Spinal cord (tissue), 10 donors: ENCODE data around the gene SYNGR3. TPM values are rescaled to one million over a fixed set of nuclear protein-coding genes. Genes with fewer than 3 reads are reported as not detected.
A peak's percentile ranks its signal among the peaks of the same experiment; 100 is the strongest.

Source experiments
- DNase-seq, 6 donors: peaks; one replicate each; pipeline versions ENCODE4 v3.0.0 to v3.0.0-alpha.2; 2013 to 2015; ENCODE audit warnings: low spot score in 6 of 6, low read depth in 4 of 6
- H3K27ac ChIP-seq: one replicate; pipeline ENCODE4 v1.5.1; 2013; ENCODE audit warnings: low read depth, low read length, control low read depth
- H3K27me3 ChIP-seq: one replicate; pipeline ENCODE4 v1.6.1; 2013; ENCODE audit warnings: low read length; ENCODE audit not compliant: control insufficient read depth, insufficient read depth
- H3K36me3 ChIP-seq: one replicate; pipeline ENCODE4 v1.6.1; 2013; ENCODE audit warnings: low read length; ENCODE audit not compliant: control insufficient read depth, insufficient read depth
- H3K4me1 ChIP-seq: one replicate; pipeline ENCODE4 v1.6.1; 2013; ENCODE audit warnings: low read length; ENCODE audit not compliant: control insufficient read depth, insufficient read depth
- H3K4me3 ChIP-seq: one replicate; pipeline ENCODE4 v1.5.1; 2013; ENCODE audit warnings: low read depth, low read length, control low read depth
- H3K9me3 ChIP-seq: one replicate; pipeline ENCODE4 v1.6.1; 2013; ENCODE audit warnings: low read length; ENCODE audit not compliant: control insufficient read depth, insufficient read depth
- WGBS: methylation state at CpG from one replicate; pipeline ENCODE4 v1.1.5; 2013; ENCODE audit warnings: missing lambda C conversion rate; ENCODE audit not compliant: insufficient coverage; 5-methylcytosine and 5-hydroxymethylcytosine counted together
- polyA plus RNA-seq, 2 donors: library from polyadenylated mRNA; unstranded; fragments of 120-200 nt; gene quantifications; one replicate each; pipeline ENCODE4 v1.2.1, GENCODE V29; 2013; ENCODE audit not compliant: insufficient read length in 2 of 2
- total RNA-seq, 2 donors: library from RNA; depleted of rRNA in 1 of 2; stranded (reverse); fragments of 120-200 nt in 1 of 2; fragments of >200 nt in 1 of 2; gene quantifications; one replicate each; pipeline versions ENCODE4 v1.2.3 to v1.2.4, GENCODE V29; 2013 to 2014
- donor health status: healthy.

Gene SYNGR3
- total and polyA plus RNA-seq, 4 donors = 20.1 to 111 (median 90.2) TPM

DNA sequence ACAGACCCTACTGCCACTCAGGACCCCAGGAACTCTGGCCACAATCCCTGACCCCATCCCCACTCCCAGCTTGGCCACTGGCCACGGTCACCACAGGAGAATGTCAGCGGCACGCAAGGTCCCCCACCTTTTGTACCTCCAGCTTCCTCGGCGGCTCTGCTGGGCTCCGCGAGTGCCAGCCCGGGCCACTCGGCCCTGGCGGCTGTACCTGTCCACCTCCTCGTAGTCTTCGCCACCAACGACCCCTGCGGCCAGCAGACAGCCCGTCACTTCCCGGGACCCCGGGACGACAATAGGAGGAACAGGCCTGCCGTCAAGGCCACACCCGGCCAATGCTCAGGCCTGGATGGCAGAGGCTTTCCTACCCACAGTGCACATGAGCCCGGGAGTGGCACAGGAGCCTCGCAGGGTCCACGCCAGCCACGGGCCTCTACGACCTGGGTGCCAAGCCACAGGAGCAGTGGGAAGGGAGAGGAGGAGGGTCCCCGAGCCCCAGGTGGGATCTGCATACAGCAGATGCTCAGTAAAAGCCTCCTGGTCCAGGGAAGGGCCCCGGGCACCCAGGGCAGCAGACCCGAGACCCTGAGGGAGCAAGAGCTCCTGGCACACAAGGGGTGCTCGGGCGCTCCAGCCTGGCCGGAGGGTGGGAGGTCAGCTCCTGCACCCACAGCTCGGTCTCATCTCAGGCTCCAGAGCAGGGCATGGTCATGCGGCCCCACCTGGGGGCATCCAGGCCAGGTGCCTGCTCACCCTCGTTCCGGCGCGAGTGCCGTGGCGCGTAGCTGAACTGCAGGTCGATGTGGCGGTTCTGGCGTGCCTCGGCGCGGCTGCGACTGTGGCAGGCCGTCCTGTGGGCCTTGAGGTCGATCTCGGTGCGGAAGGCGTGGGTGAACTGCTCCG is 11.9 kb downstream of the SYNGR3 start:
- H3K9me3 ChIP-seq = no peaks in the 10 kb centered on the region
- no peak overlapping the region for H3K4me3 ChIP-seq
- no peak for DNase-seq
- H3K36me3 ChIP-seq = peaks cover 99% of the 10 kb centered on the region
- no peak overlapping the region for H3K27ac ChIP-seq
- WGBS = 95% methylated on average over 53 of the region's 53 CpGs
- no peaks in the 10 kb centered on the region for H3K27me3 ChIP-seq
- peaks cover 37% of the 10 kb centered on the region for H3K4me1 ChIP-seq

DNA sequence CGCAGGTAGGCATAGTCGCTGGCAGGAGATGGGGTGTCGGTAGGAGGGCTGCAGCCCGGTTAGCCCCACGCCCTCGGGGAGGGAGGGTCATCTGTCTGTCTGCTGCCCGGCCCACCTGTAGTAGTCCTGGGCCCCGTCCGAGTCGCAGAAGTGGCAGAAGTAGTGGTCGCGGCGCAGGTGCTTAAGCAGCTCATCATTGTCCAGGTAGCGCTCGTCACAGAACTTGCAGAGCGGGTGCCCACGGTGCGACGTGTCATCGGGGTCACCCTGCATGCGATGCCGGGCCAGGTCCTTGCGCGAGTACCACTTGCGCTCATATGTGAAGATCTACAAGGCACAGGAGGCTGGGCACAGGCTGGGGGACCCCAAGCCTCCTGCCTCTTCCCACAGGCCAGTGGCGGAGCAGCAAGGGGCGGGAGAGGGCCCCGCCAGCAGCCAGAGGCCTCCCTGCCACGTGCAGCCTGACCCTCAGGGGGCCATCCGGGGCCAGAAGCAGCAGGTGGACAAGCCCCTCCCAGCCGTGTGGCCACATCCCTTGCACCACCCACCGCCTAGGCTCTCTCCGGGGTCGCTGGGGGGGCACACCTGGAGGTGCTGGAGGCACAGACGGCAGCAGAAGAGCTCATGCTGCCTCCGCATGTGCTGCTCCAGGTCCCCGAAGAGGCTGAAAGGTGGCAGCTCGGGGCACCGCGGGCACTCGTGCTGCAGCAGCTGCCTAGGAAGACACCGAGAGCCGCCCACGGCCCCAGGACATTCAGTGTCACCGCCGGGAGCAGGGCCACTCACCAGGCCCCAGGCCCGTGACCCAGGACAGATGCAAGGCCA is 12.8 kb downstream of the SYNGR3 start:
- no peaks in the 10 kb centered on the region for H3K9me3 ChIP-seq
- WGBS = 90% methylated on average over 47 of the region's 47 CpGs
- H3K27ac ChIP-seq = no peak overlapping the region
- peaks cover 100% of the 10 kb centered on the region for H3K36me3 ChIP-seq
- no peaks in the 10 kb centered on the region for H3K27me3 ChIP-seq
- H3K4me3 ChIP-seq = no peak overlapping the region
- no peak for DNase-seq
- H3K4me1 ChIP-seq = peaks cover 46% of the 10 kb centered on the region

DNA sequence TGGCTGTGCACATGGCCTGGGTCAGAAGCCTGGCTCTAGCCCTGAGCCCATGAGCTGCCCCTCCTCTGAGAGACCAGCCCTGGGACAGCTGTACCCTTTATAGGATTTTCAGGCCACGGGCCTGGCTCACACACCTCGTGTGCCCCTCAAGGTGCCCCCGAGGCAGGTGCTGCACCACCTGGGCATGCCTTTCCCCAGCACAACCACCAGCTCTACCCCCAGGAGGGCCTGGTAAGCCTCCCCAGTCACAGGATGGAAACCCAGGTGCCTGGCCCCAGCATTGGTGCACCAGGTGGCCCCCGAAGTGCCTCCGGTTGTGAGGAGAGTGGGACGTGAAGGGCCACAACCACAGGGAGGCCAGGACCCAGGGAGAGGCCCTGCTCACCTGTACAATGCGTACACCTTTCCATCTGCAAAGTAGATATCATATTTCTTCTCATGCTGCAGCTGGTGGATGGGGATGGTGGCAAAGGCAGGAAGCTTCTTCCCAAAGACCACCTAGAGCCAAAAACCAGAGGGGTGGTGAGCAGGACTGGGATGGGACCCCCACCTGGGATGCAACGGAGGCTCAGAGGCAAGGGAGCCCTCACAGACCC is 13.6 kb downstream of the SYNGR3 start:
- 91% methylated on average over 6 of the region's 8 CpGs for WGBS
- DNase-seq = no peak
- Histone ChIP-seq H3K36me3 (peaks cover 100% of the 10 kb centered on the region), H3K9me3 (no peaks in the 10 kb centered on the region), H3K4me3 (no peak overlapping the region), H3K27me3 (no peaks in the 10 kb centered on the region), H3K27ac (no peak overlapping the region), H3K4me1 (peaks cover 50% of the 10 kb centered on the region)

DNA sequence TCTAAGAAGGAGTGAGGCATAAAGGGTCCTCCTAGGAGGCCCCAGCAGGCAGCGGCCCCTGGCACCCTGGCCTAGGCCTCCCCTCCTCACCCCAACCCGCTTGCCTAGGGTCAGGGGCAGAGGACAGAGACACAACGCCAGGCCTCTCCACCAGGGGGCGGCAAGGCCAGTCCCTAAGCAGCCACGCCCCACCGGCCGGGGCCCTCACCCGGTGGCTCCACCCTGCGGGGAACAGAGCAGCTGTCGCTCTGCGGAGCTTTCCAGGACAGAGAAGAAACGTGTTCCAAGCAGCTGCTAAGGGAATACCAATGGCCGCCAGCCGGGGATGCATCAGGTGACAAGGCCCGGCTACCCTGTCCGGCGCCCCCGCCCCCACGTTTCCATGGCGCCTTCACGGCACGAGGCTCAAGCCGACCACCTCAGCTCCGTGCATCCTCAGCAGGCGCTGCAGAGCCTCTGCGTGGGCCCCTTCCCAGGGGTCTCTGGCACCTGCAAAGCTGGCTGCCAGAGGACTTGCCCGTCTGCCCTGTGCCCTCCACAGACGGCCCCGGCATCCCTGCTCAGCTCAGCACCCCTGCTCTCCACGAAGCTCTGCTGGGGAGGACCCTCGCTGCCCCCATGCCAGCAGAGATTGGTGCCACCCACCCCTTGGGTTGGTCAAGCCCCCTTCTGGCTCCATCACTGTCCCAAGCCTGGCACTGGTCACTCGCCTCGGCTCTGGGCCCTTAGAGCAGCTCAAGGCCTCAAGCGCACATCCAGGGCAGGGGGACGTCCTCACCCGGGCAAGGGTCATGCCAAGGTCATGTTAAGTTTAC is 14.3 kb downstream of the SYNGR3 start:
- H3K4me1 ChIP-seq = peaks cover 57% of the 10 kb centered on the region
- H3K4me3 ChIP-seq = no peak overlapping the region
- WGBS = 23% methylated on average over 36 of the region's 36 CpGs
- H3K9me3 ChIP-seq = no peaks in the 10 kb centered on the region
- DNase-seq = peak in 2 of 6 donors; percentile 74 to 82
- H3K27me3 ChIP-seq = no peaks in the 10 kb centered on the region
- no peak overlapping the region for H3K27ac ChIP-seq
- H3K36me3 ChIP-seq = peaks cover 95% of the 10 kb centered on the region

DNA sequence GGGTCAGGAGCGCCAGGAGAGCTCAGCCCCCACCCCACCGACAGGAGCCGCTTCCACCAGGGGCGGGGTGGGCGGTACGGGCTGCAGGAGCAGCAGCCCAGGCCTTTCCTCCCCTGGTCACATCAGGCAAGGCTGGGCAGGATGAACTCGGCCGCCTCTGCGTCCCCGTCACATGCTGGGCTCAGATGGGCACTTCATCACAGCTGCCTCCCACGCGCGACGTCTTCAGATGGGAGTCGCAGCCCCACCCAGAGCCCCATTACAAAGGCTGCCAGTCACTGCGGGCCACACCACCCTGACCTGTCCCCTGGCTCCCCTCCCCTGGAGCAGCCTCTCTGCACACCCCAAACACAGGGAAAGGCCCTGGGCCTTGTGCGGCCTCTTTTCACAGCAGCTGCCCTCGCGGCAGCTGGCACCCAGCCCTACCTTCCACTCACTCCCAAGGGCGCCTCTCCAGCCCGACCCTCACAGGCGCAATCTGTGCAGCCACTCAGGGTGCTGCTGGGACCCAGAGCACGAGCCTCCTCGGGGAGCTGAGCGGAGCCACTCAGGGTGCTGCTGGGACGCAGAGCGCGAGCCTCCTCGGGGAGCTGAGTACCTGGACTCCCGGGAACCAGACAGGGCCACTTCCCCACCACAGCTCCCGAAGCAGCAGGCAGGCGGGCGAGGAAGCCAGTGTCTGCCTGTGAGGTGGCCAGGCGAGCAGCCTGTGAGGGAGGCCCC is 15.2 kb downstream of the SYNGR3 start:
- Histone ChIP-seq H3K4me3 (no peak overlapping the region), H3K4me1 (peaks cover 57% of the 10 kb centered on the region), H3K27me3 (no peaks in the 10 kb centered on the region), H3K9me3 (no peaks in the 10 kb centered on the region), H3K36me3 (peaks cover 86% of the 10 kb centered on the region), H3K27ac (no peak overlapping the region)
- WGBS = 67% methylated on average over 32 of the region's 34 CpGs
- DNase-seq = no peak

DNA sequence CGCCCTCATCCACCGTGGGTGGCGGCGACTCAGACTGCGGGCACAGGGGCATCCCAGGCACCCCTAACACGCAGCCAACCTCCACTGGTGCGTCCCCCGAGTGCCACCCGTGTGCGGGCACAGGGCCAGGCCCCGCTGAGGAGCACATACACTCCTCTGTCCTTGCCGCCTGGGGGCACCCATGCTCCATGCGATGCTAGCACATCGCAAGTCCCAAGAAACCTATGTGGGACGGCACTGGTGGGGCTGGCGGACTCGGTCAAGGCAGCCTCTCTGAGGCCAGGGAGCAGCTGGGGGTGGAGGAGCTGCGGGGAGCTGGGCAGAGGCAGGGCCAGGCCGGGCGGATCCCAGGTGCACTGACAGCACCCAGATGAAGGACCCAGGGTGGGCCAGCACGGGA is 15.9 kb downstream of the SYNGR3 start:
- Histone ChIP-seq H3K9me3 (no peaks in the 10 kb centered on the region), H3K4me1 (peaks cover 64% of the 10 kb centered on the region), H3K36me3 (peaks cover 79% of the 10 kb centered on the region), H3K27me3 (no peaks in the 10 kb centered on the region), H3K27ac (no peak overlapping the region), H3K4me3 (no peak overlapping the region)
- WGBS = 77% methylated on average over 21 of the region's 21 CpGs
- DNase-seq = no peak

DNA sequence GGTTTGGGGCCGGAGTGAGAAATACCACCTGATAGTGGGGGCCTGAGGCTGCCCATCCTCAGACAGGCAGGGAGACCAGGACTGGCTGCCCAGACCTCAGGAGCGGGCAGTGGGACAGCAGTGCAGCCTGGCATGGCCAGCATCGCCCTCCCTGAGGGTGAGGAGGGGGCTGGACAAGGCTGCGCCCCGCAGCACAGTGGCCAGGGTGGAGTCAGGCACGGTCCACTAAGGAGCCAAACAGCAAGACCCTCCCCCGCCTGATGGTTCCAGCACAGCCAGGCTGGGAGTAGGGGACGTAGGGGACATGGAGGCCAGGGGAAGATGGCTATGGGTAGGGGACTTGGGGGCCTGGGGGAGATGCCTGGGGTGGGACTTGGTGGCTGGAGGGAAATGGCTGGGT is 16.5 kb downstream of the SYNGR3 start:
- H3K4me3 ChIP-seq = no peak overlapping the region
- H3K4me1 ChIP-seq = peaks cover 65% of the 10 kb centered on the region
- H3K27me3 ChIP-seq = no peaks in the 10 kb centered on the region
- H3K36me3 ChIP-seq = peaks cover 72% of the 10 kb centered on the region
- 88% methylated on average over 8 of the region's 8 CpGs for WGBS
- no peaks in the 10 kb centered on the region for H3K9me3 ChIP-seq
- no peak for DNase-seq
- H3K27ac ChIP-seq = no peak overlapping the region

DNA sequence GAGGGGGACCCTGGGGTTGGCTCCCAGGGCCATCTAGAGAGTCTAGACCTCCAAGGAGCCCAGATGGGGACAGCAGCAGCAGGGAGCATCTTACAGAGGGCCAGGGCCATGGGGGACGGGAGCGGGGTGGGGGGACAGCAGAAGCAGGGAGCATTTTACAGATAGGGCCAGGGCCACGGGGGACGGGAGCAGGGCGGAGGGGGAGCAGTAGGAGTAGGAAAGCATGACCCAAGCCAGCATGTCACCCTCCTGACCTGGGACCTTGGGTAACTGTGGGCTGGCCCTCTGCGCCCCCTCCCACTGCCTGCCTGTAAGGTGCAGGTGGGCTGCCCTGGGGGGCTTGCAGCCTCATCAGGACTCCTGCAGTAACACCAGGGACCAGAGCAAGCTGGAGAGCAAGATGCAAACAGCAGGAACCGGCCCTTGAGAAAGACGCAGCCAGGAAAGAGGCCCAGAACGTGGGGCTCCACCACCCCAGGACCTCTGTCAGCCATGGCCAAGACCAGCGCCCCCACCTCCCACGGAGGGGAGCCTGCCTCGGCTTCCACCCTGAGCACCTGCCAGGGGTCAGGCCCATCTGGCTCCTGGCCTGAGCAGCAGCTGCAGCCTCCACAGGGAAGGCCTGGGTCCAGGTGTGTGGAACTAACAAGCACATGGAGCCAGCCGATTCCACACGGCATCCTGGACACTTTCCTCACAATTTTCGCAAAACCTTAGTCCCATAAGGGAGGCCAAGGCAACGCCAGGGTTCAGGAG is 17.5 kb downstream of the SYNGR3 start:
- H3K36me3 ChIP-seq = peaks cover 63% of the 10 kb centered on the region
- DNase-seq = no peak
- no peak overlapping the region for H3K27ac ChIP-seq
- H3K4me1 ChIP-seq = peaks cover 65% of the 10 kb centered on the region
- H3K4me3 ChIP-seq = no peak overlapping the region
- H3K27me3 ChIP-seq = no peaks in the 10 kb centered on the region
- no peaks in the 10 kb centered on the region for H3K9me3 ChIP-seq
- WGBS = 88% methylated on average over 16 of the region's 16 CpGs
